ENCODE data around the gene TPPP3.

GRCh38 chr16:67431775-67432505 is 38.6 kb upstream of the TPPP3 start:
- no peak for TF ChIP-seq CTCF (IDR thresholded peaks at IDR 0.05)
- no peak for TF ChIP-seq POLR2A (IDR thresholded peaks at IDR 0.05)
